ENCODE measurements around the gene CEND1.

- TF ChIP-seq MAFK (conservative IDR thresholded peaks at IDR 0.05 in 1 of 2, IDR thresholded peaks at IDR 0.05 in 1 of 2; ENCODE audit: low read length in 2 of 2) (no peak), SP1 (IDR thresholded peaks at IDR 0.05) (no peak), SP1 (CRISPR knock-in tag; IDR thresholded peaks at IDR 0.05) (no peak), ETV6 (CRISPR knock-in tag; conservative IDR thresholded peaks at IDR 0.05) (no peak), MYC (CRISPR knock-in tag; IDR thresholded peaks at IDR 0.05; ENCODE audit: borderline replicate concordance) (no peak), NFE2L1 (CRISPR knock-in tag; IDR thresholded peaks at IDR 0.05; ENCODE audit: borderline replicate concordance) (no peak), ZSCAN30 (CRISPR knock-in tag; IDR thresholded peaks at IDR 0.05) (no peak), MED8 (CRISPR knock-in tag; IDR thresholded peaks at IDR 0.05; ENCODE audit: insufficient replicate concordance) (no peak), GZF1 (CRISPR knock-in tag; IDR thresholded peaks at IDR 0.05) (no peak), SETDB1 (CRISPR knock-in tag; IDR thresholded peaks at IDR 0.05; ENCODE audit: borderline replicate concordance) (no peak), ZNF556 (CRISPR knock-in tag; IDR thresholded peaks at IDR 0.05; ENCODE audit: borderline replicate concordance) (no peak), RAD21 (CRISPR knock-in tag; IDR thresholded peaks at IDR 0.05) (no peak), SUZ12 (IDR thresholded peaks at IDR 0.05; ENCODE audit: low read depth, low read length) (no peak)
- TF ChIP-seq, protein P1, sequence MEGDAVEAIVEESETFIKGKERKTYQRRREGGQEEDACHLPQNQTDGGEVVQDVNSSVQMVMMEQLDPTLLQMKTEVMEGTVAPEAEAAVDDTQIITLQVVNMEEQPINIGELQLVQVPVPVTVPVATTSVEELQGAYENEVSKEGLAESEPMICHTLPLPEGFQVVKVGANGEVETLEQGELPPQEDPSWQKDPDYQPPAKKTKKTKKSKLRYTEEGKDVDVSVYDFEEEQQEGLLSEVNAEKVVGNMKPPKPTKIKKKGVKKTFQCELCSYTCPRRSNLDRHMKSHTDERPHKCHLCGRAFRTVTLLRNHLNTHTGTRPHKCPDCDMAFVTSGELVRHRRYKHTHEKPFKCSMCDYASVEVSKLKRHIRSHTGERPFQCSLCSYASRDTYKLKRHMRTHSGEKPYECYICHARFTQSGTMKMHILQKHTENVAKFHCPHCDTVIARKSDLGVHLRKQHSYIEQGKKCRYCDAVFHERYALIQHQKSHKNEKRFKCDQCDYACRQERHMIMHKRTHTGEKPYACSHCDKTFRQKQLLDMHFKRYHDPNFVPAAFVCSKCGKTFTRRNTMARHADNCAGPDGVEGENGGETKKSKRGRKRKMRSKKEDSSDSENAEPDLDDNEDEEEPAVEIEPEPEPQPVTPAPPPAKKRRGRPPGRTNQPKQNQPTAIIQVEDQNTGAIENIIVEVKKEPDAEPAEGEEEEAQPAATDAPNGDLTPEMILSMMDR (CRISPR knock-in tag; IDR thresholded peaks at IDR 0.05) = no peak
- TF ChIP-seq, protein P2, sequence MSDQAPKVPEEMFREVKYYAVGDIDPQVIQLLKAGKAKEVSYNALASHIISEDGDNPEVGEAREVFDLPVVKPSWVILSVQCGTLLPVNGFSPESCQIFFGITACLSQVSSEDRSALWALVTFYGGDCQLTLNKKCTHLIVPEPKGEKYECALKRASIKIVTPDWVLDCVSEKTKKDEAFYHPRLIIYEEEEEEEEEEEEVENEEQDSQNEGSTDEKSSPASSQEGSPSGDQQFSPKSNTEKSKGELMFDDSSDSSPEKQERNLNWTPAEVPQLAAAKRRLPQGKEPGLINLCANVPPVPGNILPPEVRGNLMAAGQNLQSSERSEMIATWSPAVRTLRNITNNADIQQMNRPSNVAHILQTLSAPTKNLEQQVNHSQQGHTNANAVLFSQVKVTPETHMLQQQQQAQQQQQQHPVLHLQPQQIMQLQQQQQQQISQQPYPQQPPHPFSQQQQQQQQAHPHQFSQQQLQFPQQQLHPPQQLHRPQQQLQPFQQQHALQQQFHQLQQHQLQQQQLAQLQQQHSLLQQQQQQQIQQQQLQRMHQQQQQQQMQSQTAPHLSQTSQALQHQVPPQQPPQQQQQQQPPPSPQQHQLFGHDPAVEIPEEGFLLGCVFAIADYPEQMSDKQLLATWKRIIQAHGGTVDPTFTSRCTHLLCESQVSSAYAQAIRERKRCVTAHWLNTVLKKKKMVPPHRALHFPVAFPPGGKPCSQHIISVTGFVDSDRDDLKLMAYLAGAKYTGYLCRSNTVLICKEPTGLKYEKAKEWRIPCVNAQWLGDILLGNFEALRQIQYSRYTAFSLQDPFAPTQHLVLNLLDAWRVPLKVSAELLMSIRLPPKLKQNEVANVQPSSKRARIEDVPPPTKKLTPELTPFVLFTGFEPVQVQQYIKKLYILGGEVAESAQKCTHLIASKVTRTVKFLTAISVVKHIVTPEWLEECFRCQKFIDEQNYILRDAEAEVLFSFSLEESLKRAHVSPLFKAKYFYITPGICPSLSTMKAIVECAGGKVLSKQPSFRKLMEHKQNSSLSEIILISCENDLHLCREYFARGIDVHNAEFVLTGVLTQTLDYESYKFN (CRISPR knock-in tag; conservative IDR thresholded peaks at IDR 0.05) = no peak
Measured at GRCh38 chr11:782264-783174, 7.4 kb downstream of the CEND1 start.

Measured in HepG2 (cell line).